Skeletal muscle cell (primary cell): Measurements from ENCODE around the gene USP47.

Experiments
- DNase-seq: peaks from one replicate; pipeline ENCODE4 v3.0.0-alpha.2; 2010; ENCODE audit warnings: low read depth
- H3K4me3 ChIP-seq: 2 replicates; pipeline ENCODE4 v1.5.1; 2011; ENCODE audit warnings: low read depth, mild to moderate bottlenecking, control low read depth, low read length, moderate library complexity

USP47 gene

DNA sequence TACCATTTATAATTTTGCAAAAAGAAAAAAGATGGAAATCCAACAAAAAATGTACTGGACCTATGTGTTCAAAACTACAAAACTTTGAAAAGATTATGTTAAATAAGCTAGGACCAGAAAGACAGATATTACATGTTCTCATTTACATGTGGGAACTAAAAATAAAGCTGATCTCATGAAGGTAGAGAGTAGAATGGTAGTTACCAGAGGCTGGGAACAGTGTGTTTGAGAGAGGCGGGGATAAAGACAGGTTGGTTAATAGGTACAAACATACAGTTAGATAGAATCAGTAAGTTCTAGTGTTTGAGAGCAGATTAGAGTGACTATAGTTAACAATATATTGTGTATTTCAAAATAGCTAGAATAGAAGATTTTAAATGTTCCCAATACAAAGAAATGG, 71.6 kb downstream of the USP47 start:
- DNase-seq = no peak

DNA sequence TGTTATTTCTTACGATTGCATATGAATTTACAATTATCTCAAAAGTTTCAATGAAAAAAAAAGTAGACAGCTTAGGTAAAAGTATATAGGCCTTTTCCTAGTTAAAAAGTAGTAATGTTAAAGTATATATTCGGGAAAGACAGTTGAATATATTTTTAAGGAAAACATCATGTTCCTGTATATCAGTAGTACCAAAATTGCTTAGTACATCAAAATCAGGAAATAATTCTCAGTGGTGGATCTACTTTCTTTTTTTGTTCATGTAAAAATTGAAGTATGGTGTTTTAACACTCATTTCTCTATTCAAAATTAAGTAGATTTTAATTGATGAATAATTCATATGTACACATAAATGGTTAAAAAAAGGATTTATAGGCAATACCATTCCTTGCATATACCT, 73.9 kb downstream of the USP47 start:
- DNase-seq = no peak
- no peak overlapping the region for H3K4me3 ChIP-seq

More for the DNA sequence above, 71.6 kb downstream of the USP47 start:
- H3K4me3 ChIP-seq = no peak overlapping the region

DNA sequence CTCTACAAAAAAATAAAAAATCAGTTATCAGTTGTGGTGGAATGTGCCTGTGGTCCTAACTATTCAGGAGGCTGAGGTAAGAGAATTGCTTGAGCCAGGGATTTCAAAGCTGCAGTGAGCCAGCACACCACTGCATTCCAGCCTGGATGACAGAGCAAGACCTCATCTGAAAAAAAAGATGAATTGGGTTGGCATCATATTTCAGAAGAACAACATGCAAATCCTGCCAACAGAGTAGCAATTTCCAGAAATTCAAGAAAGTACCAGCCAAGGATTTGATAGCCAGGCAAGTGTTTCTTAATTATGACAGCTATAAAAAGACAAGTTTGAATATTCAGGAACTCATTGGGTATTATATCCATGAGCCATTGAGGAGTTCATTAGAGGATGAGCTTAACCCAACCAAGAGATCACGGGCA, 75.2 kb downstream of the USP47 start:
- no peak overlapping the region for H3K4me3 ChIP-seq
- peak; percentile 57 for DNase-seq

DNA sequence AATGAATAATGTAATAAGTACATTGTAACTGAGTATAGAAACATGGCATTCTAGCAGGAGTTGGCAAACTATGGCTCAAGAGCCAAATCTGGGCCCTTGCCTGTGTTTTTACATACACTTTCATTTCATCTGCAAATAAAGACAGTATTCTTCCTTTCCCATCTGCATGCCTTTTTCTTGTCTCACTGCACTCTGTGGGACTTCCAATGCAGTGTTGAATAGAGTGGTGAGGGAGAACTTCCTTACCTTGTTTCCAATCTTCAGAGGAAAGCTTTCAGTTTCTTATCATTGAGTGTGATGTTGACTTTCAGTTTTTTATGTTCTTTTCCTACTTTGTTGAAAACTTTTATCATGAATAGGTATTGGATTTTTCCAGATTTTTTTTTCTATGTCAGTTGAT, 82.1 kb downstream of the USP47 start:
- no peak overlapping the region for H3K4me3 ChIP-seq
- DNase-seq = no peak

DNA sequence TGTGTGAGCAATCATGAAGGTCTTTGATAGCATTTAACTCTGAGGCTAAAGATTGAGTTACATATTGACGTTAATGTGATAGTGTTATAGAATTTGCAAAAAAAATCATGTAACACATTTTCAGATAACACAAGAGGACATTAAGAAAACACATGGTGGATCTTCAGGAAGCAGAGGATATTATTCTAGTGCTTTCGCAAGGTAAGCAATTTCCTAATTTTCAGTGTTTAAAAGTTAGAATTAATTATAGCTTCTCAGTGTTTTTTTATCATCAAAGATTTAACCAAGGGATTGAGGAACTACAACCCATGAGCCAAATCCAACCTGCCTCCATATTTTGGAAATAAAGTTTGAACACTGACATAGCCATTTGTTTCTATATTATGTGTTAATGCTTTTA, 88.1 kb downstream of the USP47 start:
- no peak overlapping the region for H3K4me3 ChIP-seq
- DNase-seq = no peak

DNA sequence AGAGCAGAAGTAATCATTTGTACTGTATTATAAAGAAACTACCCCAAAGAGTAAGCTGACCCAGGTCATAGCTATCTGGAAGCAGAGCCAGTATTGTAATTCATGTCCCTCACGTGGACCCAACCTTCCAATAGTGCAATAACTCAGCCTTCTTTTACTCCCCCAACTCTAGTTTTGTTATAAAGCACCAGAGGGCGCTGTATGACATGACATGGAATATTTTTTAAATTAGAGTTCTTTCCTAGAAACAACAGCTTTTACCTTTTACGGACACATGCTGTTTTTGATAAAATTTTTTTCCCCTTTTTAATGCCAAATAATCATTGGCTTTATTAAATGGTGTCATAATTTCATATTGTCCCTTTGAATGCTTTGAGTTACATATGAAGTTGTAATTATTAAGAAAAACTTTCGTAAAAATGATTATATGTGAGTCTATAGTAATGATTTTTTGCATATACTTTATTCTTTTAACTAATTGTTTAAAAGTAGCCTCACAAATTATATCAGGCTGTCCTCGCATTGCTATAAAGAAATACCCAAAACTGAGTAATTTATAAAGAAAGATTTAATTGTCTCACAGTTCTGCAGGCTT, 89.8 kb downstream of the USP47 start:
- DNase-seq = peak; percentile 39
- no peak overlapping the region for H3K4me3 ChIP-seq

DNA sequence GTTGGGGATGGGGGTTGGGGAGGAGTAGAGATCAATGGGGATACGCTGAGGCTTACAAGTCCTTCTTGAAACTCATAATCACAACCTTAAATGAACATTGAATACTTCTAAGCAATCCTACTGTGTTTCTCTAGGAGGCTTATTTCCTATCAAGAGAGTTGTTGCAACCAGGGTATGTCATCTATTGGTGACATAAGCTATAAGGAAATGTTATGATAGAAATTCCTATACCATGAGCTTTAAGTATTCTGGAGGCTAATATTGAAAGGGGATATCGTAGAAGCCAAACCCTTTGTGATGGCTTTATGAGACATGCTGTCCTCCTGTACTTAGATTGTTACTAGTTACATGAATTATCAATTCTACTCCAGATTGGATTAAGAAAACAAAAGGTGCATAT, 93.8 kb downstream of the USP47 start:
- DNase-seq = peak; percentile 22
- no peak overlapping the region for H3K4me3 ChIP-seq

DNA sequence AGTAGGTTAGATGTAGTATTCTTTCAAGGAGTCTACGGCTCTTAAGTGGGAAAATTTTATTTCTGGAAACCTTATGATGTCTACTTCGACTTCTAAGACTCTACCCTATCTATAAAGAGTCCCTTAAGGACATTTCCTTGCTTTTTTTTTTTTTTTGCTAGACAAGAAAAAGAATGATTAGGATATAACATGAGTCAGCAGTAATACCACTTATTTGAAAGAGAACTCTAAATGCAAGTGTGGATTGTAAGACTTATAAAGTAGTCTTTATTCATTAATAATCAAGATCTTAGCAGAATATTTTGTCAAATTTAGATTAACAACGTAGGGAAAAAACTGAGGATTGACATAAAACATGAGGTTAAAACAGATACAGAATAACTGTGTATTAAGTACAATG, 95.7 kb downstream of the USP47 start:
- no peak for DNase-seq
- no peak overlapping the region for H3K4me3 ChIP-seq

DNA sequence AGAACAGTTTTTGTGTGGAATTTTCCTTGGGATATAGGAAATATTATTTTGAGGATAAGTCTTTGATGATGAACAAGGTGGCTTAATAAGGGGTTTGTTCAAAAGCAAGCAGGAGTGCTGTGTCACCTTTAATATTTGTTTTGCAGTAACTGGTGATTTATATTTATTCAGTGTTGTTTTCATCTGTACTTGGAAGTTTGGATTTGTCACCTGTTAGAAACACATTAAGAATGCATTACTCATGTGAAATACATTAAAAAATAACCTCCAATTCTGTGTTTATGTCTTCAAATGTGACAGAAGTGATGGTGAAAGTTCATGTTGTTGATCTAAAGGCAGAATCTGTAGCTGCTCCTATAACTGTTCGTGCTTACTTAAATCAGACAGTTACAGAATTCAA, 96.2 kb downstream of the USP47 start:
- DNase-seq = no peak
- no peak overlapping the region for H3K4me3 ChIP-seq

DNA sequence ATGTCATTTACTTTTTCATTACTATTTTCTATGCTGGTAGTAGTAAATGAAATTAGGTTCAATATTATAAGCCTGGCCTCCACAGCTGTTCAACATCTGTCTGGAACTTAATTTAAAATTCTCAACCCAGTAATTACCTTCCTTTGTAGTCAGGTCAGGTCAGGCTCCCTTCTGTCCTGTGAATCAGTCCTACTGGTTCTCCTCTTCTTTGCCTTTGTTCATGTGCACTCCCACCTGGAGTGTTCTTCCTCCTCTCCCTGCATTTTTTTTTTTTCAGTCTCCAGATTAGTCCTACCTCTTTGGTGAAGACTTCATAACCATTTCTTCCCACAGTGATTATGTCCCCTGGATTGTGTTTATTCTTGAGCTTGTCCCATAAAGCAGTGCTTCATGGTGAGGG, 98.8 kb downstream of the USP47 start:
- no peak for DNase-seq
- H3K4me3 ChIP-seq = no peak overlapping the region

DNA sequence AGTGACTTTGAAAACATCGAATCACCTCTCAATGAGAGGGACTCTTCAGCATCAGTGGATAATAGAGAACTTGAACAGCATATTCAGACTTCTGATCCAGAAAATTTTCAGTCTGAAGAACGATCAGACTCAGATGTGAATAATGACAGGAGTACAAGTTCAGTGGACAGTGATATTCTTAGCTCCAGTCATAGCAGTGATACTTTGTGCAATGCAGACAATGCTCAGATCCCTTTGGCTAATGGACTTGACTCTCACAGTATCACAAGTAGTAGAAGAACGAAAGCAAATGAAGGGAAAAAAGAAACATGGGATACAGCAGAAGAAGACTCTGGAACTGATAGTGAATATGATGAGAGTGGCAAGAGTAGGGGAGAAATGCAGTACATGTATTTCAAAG, 100.9 kb downstream of the USP47 start:
- no peak for DNase-seq
- H3K4me3 ChIP-seq = no peak overlapping the region

DNA sequence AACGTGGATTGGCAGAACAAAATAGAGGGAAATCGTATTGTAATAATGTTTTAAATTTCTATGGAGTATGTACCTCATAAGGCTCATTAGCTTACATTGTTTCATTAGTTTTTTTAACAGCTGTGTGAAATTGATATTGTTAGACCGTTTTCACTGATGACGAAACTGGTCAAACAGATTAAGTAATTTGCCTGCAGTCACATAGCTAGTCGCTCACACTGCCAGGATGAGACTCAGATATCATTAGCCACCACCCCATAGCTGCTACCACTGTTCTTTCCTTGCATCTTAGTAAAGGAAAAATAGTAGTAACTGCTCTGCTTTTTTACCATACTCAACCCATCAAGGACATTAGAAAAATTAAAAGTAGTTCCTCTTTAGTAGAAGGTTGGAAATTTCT, 102.7 kb downstream of the USP47 start:
- no peak overlapping the region for H3K4me3 ChIP-seq
- DNase-seq = no peak

DNA sequence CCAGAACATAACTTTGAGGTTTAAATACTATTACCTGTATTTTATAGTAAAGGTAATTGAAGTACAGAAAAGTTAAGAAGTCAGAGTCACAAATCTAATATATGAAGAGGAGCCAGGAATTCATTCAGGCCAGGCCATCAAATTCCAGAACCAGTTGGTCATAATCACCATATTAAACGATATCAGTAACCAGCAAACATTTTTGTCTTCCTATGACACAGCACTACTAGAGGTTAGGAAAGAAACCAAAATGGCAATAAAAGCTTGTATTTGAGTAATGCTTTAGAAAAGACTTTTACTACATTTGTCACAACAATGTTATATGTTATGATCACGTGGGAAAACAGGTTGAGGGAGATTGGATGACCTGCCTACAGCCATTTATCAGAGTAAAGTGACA, 104.4 kb downstream of the USP47 start:
- no peak overlapping the region for H3K4me3 ChIP-seq
- DNase-seq = no peak

DNA sequence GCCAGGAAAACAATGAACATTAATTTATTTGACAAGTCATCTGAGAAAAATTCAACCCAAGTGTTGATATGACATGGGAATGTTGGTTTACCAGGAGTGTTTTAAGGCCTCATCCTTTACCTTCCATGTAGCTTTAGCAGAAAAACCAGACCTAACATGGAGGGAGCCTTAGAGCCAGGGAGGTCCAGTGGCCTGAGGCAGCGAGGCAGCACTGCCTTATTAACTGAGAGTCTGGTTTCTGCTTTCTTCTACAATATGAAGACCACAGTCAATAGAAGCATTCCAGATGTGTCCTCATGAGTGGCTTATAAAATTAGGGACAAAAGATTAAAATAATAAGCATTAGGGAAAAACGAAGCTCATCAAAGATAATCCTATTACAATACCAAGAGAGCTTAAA, 105.1 kb downstream of the USP47 start:
- DNase-seq = no peak

DNA sequence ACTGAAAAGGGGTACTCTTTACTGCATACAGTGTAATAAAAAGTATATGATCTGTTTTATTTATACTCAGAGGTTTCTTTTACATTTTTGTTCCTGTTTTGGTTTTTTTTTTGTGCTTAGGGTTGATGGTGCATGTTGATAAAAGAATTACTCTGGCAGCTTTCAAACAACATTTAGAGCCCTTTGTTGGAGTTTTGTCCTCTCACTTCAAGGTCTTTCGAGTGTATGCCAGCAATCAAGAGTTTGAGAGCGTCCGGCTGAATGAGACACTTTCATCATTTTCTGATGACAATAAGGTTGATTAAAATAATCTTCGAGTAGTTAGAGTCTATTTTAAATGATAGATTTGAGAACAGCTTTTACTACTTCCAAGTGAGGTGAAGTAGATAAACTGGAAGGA, 106.1 kb downstream of the USP47 start:
- H3K4me3 ChIP-seq = no peak overlapping the region
- DNase-seq = no peak

More for the DNA sequence above, 105.1 kb downstream of the USP47 start:
- no peak overlapping the region for H3K4me3 ChIP-seq

DNA sequence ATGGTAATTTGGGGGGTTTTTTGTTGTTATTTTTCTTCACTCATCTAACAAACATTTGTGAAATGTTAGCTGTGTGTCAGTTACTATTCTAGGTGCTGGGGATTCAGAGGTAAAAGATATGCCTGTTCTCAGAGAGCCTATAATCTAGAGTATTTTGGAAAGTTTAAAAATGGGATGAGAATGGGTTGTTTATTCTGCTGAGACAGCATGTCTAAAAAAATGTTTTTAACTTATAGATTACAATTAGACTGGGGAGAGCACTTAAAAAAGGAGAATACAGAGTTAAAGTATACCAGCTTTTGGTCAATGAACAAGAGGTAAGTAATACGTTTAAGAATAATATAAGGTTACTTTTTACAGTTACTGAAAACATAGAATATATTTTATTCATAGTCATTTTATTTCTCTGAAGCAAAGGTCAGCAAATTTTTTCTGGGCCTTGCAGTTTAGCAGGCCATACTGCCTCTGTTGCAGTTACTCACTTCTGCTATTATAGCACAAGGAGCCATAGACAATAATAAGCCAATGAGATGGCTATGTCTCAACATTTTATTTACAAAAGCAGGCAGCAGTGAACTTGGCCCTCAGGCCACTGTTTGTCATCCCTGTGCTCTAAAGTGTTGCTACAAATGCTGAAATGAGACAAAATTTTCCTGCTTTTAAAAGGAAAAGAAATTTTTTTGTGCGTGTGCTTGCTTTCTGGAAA, 106.6 kb downstream of the USP47 start:
- no peak overlapping the region for H3K4me3 ChIP-seq
- no peak for DNase-seq

DNA sequence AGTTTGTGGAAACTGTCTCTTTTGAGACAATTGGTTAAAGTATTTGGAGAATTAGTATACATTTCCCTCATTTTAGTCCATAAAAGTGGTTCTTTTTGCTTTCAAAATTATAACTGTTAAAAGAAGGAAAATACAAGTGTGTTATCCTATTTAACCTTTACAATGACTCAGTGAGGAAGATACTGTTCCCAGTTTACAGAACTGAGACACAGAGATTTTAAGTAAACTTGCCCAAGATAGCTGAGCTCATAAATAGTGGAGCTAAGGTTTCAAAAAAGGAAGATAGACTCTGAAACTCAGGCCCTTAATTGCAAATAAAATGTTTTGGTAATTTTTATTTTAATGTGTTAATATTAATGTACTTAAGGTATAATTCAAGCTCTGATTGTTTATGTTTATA, 107.7 kb downstream of the USP47 start:
- no peak for DNase-seq
- no peak overlapping the region for H3K4me3 ChIP-seq

DNA sequence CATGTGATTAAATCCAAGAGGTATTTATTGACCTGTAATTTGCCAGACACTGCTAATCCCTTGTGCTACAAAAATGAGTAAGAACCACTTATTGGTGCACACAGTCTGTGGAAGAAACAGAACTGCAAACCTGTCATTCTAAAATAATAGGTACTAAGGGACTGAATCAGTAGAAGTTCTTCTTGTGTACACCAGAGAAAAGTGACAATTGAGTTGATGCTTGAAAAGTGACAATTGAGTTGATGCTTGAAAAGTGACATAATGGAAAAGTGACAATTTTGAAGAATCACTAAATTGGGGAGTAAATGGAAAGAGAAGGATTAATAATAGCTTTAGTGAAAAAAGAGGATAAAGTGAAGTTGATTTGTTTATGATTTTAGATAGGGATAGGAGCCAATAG, 110.3 kb downstream of the USP47 start:
- H3K4me3 ChIP-seq = no peak overlapping the region
- DNase-seq = no peak

DNA sequence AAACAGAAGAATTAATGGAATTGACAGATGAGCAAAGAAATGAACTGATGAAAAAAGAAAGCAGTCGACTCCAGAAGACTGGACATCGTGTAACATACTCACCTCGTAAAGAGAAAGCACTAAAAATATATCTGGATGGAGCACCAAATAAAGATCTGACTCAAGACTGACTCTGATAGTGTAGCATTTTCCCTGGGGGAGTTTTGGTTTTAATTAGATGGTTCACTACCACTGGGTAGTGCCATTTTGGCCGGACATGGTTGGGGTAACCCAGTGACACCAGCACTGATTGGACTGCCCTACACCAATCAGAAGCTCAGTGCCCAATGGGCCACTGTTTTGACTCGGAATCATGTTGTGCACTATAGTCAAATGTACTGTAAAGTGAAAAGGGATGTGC, 114.2 kb downstream of the USP47 start:
- no peak for DNase-seq
- no peak overlapping the region for H3K4me3 ChIP-seq

DNA sequence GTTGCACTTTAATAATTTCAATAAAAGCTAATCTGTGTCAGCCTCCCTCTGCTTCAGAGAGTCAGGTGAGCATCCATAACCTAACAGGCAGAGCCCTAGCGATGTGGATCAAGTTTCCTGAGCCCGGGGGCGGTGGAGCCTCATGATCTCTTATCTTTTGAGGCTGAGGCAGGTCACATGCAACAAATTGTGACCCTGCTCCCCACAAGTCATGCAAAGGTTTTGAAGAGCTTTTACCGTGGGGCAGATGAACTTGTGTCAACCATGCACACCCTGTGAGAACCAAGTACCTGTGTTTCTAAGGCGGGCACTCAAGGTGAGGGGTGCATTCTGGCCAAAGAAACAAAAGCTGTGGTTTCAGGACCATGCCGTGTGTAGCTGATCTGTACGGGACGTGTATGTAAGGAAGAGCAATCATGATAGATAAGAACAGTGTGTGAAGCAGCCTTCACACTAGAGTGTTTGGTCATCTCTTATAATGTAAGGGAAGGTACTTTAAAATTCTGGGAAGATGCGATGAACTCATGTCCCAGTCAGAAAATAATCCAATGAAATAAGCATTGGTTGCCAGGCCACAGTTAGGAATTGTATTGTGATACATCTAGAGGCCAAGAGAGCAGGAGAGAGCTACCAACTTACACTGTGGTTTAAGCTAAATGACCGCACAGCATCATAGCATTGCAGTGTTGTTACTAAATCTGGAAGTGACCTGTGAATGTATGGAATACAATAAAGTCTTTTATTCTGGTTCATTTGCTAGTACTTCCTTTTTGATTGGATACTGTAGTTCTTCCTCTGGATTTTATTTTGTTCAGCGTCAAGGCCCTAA, 116.8 kb downstream of the USP47 start:
- no peak overlapping the region for H3K4me3 ChIP-seq
- no peak for DNase-seq

DNA sequence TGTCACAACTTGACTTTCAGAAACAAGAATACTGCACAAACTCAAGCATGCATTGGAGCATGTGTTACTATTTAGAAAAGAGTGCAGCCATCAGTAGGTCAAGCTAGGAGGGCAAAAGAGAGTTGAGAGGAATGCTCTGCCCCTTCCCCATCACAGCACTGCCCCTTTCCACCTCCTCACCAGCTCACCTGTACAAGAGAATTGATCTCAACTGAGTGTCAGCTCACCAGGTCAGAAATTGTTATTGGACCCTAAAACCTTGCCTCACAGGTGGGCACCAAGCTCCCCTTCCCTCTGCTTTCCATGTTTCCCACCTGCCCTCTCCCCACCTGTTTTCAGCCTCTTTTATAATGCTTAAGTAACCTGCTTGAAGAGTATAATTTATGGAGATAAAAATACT, 117.8 kb downstream of the USP47 start:
- DNase-seq = no peak
- H3K4me3 ChIP-seq = no peak overlapping the region
